ENCODE results near the gene ITPRID2. TPM values are rescaled to one million over a fixed set of nuclear protein-coding genes. Genes with fewer than 3 reads are reported as not detected.

ITPRID2 gene
- polyA plus RNA-seq, 1 donor (not counting 4 experiments of a cell fraction or from before 2014, with no cell fraction given), result 146 TPM

GRCh38 chr2:181885096-181885495 is 6.4 kb upstream of the ITPRID2 start:
- no peak overlapping the region for H3K9ac ChIP-seq (ENCODE audit: control insufficient read depth, extremely low read depth, insufficient read depth, low read length)
- DNase-seq (ENCODE audit: low read depth, low spot score), result no peak
- no peak overlapping the region for H2AFZ ChIP-seq (ENCODE audit: control insufficient read depth, low read length)
- dilution Hi-C loops (cut with MboI; ENCODE audit: extremely low pct_ligation_motif_present, low sequenced_read_pairs), result no loop called here
- no peaks in the 10 kb centered on the region for H3K27me3 ChIP-seq (ENCODE audit: control insufficient read depth, extremely low read depth, insufficient read depth, low read length)
- no peaks in the 10 kb centered on the region for H4K20me1 ChIP-seq (ENCODE audit: control insufficient read depth, extremely low read depth, insufficient read depth, low read length)
- peaks cover 7% of the 10 kb centered on the region for H3K4me1 ChIP-seq (ENCODE audit: control insufficient read depth, extremely low read depth, insufficient read depth, low read length)
- TF ChIP-seq EZH2 (IDR thresholded peaks at IDR 0.05; ENCODE audit: low read length) (no peak), CTCF (optimal IDR thresholded peaks at IDR 0.05 in 1 of 3, IDR thresholded peaks at IDR 0.05 in 1 of 3, conservative IDR thresholded peaks at IDR 0.05 in 1 of 3; ENCODE audit: extremely low read depth in 1 of 3, insufficient read depth in 2 of 3, low read length in 3 of 3) (no peak)
- no peak overlapping the region for H3K4me2 ChIP-seq (ENCODE audit: control insufficient read depth, extremely low read depth, insufficient read depth, low read depth, low read length)
- no peak for FAIRE-seq
- no peak overlapping the region for H3K27ac ChIP-seq (ENCODE audit: control insufficient read depth, insufficient read depth, low read length)
- no peaks in the 10 kb centered on the region for H3K9me1 ChIP-seq (ENCODE audit: control insufficient read depth, extremely low read depth, insufficient read depth, low read length)
- H3K4me3 ChIP-seq (ENCODE audit: control insufficient read depth in 2 of 3, extremely low read depth in 1 of 3, insufficient read depth in 2 of 3, low read depth in 1 of 3, low read length in 3 of 3), result no peak overlapping the region
- no peaks in the 10 kb centered on the region for H3K36me3 ChIP-seq (ENCODE audit: control insufficient read depth in 2 of 2, extremely low read depth in 1 of 2, insufficient read depth in 2 of 2, low read length in 2 of 2)
- H3K79me2 ChIP-seq (ENCODE audit: control insufficient read depth, insufficient read depth, low read length), result no peaks in the 10 kb centered on the region
- no peaks in the 10 kb centered on the region for H3K9me3 ChIP-seq (ENCODE audit: control insufficient read depth, low read depth, low read length)

- Histone ChIP-seq H3K4me3 (ENCODE audit: control insufficient read depth in 2 of 3, extremely low read depth in 1 of 3, insufficient read depth in 2 of 3, low read depth in 1 of 3, low read length in 3 of 3) (no peak overlapping the region), H3K9me1 (ENCODE audit: control insufficient read depth, extremely low read depth, insufficient read depth, low read length) (no peaks in the 10 kb centered on the region), H3K9ac (ENCODE audit: control insufficient read depth, extremely low read depth, insufficient read depth, low read length) (no peak overlapping the region), H3K36me3 (ENCODE audit: control insufficient read depth in 2 of 2, extremely low read depth in 1 of 2, insufficient read depth in 2 of 2, low read length in 2 of 2) (no peaks in the 10 kb centered on the region), H3K9me3 (ENCODE audit: control insufficient read depth, low read depth, low read length) (no peaks in the 10 kb centered on the region), H3K4me1 (ENCODE audit: control insufficient read depth, extremely low read depth, insufficient read depth, low read length) (peaks cover 13% of the 10 kb centered on the region), H2AFZ (ENCODE audit: control insufficient read depth, low read length) (peak overlapping the region; percentile 74), H3K27ac (ENCODE audit: control insufficient read depth, insufficient read depth, low read length) (no peak overlapping the region), H3K27me3 (ENCODE audit: control insufficient read depth, extremely low read depth, insufficient read depth, low read length) (no peaks in the 10 kb centered on the region), H3K4me2 (ENCODE audit: control insufficient read depth, extremely low read depth, insufficient read depth, low read depth, low read length) (peak overlapping the region; percentile 62), H3K79me2 (ENCODE audit: control insufficient read depth, insufficient read depth, low read length) (no peaks in the 10 kb centered on the region), H4K20me1 (ENCODE audit: control insufficient read depth, extremely low read depth, insufficient read depth, low read length) (no peaks in the 10 kb centered on the region)
- dilution Hi-C loops (cut with MboI; ENCODE audit: extremely low pct_ligation_motif_present, low sequenced_read_pairs), result no loop called here
- peak; percentile 71 for FAIRE-seq
- TF ChIP-seq EZH2 (IDR thresholded peaks at IDR 0.05; ENCODE audit: low read length) (no peak), CTCF (optimal IDR thresholded peaks at IDR 0.05 in 1 of 3, IDR thresholded peaks at IDR 0.05 in 1 of 3, conservative IDR thresholded peaks at IDR 0.05 in 1 of 3; ENCODE audit: extremely low read depth in 1 of 3, insufficient read depth in 2 of 3, low read length in 3 of 3) (no peak)
- no peak for DNase-seq (ENCODE audit: low read depth, low spot score)
Measured at GRCh38 chr2:181886192-181886591, 5.3 kb upstream of the ITPRID2 start.

Measured in keratinocyte (primary cell).